ENCODE results near the gene TRPM3.

Gene TRPM3

DNA sequence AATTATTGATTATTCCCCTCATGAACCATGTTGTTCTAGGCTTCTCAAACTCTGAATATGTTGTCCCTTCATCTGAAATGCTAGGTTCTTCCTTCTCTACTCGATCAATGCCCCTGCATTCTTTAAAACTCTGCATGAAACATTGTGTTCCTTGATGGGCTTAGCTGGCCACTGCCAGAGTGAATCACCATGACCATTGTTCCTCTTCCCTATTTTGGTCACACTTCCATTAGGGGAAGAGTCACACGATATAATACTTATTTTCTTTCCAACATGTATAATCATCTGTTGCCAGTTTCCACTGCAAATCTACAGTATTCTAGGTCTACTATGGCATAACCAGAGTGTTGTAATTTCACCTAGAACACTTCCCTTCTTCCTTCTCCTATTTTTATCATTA lies 247.9 kb downstream of the TRPM3 start (continued):
- TF ChIP-seq ZNF112 (tag by site-specific recombination; IDR thresholded peaks at IDR 0.05) (no peak), ZNF600 (tag by site-specific recombination; IDR thresholded peaks at IDR 0.05) (no peak), TRIM28 (IDR thresholded peaks at IDR 0.05; ENCODE audit: borderline replicate concordance, low read length) (no peak), ZBTB1 (tag by site-specific recombination; IDR thresholded peaks at IDR 0.05) (no peak), ZNF629 (tag by site-specific recombination; IDR thresholded peaks at IDR 0.05) (no peak)

DNA sequence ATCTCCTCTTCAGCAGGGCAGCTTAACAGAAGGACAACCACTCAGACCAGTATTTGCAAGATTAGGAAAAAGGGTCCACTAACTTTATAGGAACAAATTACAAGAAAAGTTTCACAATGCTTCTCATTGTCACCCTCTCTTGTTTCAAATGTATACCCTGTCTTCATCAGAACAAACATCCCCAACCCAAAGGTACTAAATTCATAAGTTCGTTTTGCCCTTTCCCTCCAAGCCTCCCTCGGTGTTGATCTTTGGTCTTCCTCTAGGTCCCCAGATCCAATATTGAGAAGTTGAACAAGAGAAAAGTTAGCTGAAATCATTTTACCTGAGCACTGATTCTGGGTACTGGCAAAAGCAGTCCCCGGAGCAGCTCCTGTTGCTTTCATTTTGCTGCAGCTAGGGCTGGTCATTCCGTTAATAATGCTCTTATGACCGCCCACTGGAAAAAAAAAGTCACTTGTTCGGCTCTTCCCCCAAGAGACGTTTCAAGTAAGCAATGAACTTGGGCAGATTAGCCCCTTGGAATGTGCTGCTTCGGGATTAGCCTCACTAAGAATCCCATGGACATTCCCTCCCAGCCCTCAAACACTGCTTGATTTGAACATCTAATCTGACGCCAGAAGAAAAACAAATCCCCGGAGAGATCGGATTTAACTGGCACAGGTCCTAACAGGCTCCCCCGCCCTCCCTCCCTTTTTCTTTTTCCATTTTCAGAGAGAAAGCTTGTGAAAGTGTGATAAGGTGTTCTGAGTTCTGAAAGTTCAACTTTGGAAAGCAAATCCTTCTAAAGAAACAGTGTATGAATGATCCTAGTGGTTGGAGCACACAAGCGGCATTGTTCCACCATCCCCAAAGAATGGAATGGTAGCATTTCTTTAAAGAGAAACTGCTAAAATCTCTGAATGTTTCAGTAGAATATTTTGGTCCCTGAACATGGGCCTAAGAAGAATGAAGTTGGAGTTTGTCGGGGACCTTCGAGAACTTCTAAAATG lies 252.5 kb downstream of the TRPM3 start:
- Histone ChIP-seq H3K27ac (ENCODE audit: extremely low read depth, low read depth, low read length) (no peak overlapping the region; the same call in 1 of the 2 replicates), H3K4me3 (ENCODE audit: low read depth, low read length) (no peak overlapping the region), H3K4me1 (ENCODE audit: control insufficient read depth, insufficient read depth, low read length) (0 out of 2 replicates have a peak, but pooled peaks cover 2% of the 10 kb centered on the region), H3K36me3 (ENCODE audit: control insufficient read depth in 2 of 2, insufficient read depth in 1 of 2, low read length in 2 of 2) (no peaks in the 10 kb centered on the region), H3K9me3 (ENCODE audit: control insufficient read depth, insufficient read depth, low read depth, low read length) (no peaks in the 10 kb centered on the region)
- ChIA-PET CTCF (interaction anchor here (0.7 kb wide), 1 partner anchor 56 kb away, joined by 4 read pairs; no protein-coding TSS in a partner anchor), POLR2A (interaction anchor here (0.6 kb wide), 1 partner anchor 391 kb away, joined by 3 read pairs; no protein-coding TSS in a partner anchor)
- TF ChIP-seq ZNF335 (tag by site-specific recombination; conservative IDR thresholded peaks at IDR 0.05) (peak; percentile 31; the same call in 1 of the 2 replicates), ZNF341 (tag by site-specific recombination; IDR thresholded peaks at IDR 0.05; ENCODE audit: low read depth) (peak; percentile 64), FEZF1 (tag by site-specific recombination; IDR thresholded peaks at IDR 0.05) (peak; percentile 20; the same call in 1 of the 2 replicates), ZNF24 (tag by site-specific recombination; IDR thresholded peaks at IDR 0.05) (no peak), ZNF558 (tag by site-specific recombination; IDR thresholded peaks at IDR 0.05) (no peak), TRIM28 (IDR thresholded peaks at IDR 0.05; ENCODE audit: borderline replicate concordance, low read length) (peak; percentile 49; the same call in 1 of the 2 replicates), SCRT2 (tag by site-specific recombination; IDR thresholded peaks at IDR 0.05) (peak; percentile 63)
- TF ChIP-seq, protein P1, sequence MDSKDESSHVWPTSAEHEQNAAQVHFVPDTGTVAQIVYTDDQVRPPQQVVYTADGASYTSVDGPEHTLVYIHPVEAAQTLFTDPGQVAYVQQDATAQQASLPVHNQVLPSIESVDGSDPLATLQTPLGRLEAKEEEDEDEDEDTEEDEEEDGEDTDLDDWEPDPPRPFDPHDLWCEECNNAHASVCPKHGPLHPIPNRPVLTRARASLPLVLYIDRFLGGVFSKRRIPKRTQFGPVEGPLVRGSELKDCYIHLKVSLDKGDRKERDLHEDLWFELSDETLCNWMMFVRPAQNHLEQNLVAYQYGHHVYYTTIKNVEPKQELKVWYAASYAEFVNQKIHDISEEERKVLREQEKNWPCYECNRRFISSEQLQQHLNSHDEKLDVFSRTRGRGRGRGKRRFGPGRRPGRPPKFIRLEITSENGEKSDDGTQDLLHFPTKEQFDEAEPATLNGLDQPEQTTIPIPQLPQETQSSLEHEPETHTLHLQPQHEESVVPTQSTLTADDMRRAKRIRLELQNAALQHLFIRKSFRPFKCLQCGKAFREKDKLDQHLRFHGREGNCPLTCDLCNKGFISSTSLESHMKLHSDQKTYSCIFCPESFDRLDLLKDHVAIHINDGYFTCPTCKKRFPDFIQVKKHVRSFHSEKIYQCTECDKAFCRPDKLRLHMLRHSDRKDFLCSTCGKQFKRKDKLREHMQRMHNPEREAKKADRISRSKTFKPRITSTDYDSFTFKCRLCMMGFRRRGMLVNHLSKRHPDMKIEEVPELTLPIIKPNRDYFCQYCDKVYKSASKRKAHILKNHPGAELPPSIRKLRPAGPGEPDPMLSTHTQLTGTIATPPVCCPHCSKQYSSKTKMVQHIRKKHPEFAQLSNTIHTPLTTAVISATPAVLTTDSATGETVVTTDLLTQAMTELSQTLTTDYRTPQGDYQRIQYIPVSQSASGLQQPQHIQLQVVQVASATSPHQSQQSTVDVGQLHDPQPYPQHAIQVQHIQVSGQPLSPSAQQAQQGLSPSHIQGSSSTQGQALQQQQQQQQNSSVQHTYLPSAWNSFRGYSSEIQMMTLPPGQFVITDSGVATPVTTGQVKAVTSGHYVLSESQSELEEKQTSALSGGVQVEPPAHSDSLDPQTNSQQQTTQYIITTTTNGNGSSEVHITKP (tag by site-specific recombination; IDR thresholded peaks at IDR 0.05): 0 out of 2 replicates have a peak, but pooled peaks have one; percentile 14
- TF ChIP-seq, protein P2, sequence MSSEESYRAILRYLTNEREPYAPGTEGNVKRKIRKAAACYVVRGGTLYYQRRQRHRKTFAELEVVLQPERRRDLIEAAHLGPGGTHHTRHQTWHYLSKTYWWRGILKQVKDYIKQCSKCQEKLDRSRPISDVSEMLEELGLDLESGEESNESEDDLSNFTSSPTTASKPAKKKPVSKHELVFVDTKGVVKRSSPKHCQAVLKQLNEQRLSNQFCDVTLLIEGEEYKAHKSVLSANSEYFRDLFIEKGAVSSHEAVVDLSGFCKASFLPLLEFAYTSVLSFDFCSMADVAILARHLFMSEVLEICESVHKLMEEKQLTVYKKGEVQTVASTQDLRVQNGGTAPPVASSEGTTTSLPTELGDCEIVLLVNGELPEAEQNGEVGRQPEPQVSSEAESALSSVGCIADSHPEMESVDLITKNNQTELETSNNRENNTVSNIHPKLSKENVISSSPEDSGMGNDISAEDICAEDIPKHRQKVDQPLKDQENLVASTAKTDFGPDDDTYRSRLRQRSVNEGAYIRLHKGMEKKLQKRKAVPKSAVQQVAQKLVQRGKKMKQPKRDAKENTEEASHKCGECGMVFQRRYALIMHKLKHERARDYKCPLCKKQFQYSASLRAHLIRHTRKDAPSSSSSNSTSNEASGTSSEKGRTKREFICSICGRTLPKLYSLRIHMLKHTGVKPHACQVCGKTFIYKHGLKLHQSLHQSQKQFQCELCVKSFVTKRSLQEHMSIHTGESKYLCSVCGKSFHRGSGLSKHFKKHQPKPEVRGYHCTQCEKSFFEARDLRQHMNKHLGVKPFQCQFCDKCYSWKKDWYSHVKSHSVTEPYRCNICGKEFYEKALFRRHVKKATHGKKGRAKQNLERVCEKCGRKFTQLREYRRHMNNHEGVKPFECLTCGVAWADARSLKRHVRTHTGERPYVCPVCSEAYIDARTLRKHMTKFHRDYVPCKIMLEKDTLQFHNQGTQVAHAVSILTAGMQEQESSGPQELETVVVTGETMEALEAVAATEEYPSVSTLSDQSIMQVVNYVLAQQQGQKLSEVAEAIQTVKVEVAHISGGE (tag by site-specific recombination; conservative IDR thresholded peaks at IDR 0.05; ENCODE audit: low read depth): 0 out of 2 replicates have a peak, but pooled peaks have one; percentile 22

DNA sequence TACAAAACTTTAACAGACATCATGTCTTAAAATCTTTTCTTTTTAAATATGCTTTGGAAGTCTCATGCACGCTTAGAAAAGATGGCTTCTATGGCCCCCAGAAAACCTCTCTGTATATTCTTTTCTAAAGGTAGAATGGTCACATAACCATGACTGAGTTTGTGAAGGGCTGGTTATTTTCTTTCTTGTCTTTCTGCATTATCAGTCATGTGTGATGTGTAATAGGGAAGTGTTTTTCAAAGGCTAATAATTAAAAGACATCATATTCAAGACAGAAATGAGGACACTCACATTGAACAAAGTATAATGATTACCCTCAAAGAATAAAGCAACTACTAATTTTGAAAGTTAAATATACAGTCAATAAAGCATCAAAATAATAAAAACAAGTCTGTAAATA lies 253.4 kb downstream of the TRPM3 start:
- Histone ChIP-seq H3K4me3 (ENCODE audit: low read depth, low read length) (no peak overlapping the region), H3K27ac (ENCODE audit: extremely low read depth, low read depth, low read length) (no peak overlapping the region), H3K9me3 (ENCODE audit: control insufficient read depth, insufficient read depth, low read depth, low read length) (no peaks in the 10 kb centered on the region), H3K4me1 (ENCODE audit: control insufficient read depth, insufficient read depth, low read length) (0 out of 2 replicates have a peak, but pooled peaks cover 2% of the 10 kb centered on the region), H3K36me3 (ENCODE audit: control insufficient read depth in 2 of 2, insufficient read depth in 1 of 2, low read length in 2 of 2) (no peaks in the 10 kb centered on the region)
- ChIA-PET POLR2A (no interaction called here), CTCF (no interaction called here)
- TF ChIP-seq HOXD13 (CRISPR knock-in tag; IDR thresholded peaks at IDR 0.05; ENCODE audit: borderline replicate concordance) (no peak), ZNF571 (tag by site-specific recombination; IDR thresholded peaks at IDR 0.05) (no peak), SCRT2 (tag by site-specific recombination; IDR thresholded peaks at IDR 0.05) (no peak), KLF16 (tag by site-specific recombination; IDR thresholded peaks at IDR 0.05) (no peak), ZNF133 (tag by site-specific recombination; IDR thresholded peaks at IDR 0.05) (no peak), ZNF132 (tag by site-specific recombination; IDR thresholded peaks at IDR 0.05; ENCODE audit: borderline replicate concordance) (no peak), ZNF202 (tag by site-specific recombination; IDR thresholded peaks at IDR 0.05; ENCODE audit: borderline replicate concordance) (no peak)
- TF ChIP-seq, protein P3, sequence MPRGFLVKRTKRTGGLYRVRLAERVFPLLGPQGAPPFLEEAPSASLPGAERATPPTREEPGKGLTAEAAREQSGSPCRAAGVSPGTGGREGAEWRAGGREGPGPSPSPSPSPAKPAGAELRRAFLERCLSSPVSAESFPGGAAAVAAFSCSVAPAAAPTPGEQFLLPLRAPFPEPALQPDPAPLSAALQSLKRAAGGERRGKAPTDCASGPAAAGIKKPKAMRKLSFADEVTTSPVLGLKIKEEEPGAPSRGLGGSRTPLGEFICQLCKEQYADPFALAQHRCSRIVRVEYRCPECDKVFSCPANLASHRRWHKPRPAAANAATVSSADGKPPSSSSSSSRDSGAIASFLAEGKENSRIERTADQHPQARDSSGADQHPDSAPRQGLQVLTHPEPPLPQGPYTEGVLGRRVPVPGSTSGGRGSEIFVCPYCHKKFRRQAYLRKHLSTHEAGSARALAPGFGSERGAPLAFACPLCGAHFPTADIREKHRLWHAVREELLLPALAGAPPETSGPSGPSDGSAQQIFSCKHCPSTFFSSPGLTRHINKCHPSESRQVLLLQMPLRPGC (tag by site-specific recombination; IDR thresholded peaks at IDR 0.05): no peak
- TF ChIP-seq, protein P4, sequence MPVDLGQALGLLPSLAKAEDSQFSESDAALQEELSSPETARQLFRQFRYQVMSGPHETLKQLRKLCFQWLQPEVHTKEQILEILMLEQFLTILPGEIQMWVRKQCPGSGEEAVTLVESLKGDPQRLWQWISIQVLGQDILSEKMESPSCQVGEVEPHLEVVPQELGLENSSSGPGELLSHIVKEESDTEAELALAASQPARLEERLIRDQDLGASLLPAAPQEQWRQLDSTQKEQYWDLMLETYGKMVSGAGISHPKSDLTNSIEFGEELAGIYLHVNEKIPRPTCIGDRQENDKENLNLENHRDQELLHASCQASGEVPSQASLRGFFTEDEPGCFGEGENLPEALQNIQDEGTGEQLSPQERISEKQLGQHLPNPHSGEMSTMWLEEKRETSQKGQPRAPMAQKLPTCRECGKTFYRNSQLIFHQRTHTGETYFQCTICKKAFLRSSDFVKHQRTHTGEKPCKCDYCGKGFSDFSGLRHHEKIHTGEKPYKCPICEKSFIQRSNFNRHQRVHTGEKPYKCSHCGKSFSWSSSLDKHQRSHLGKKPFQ (tag by site-specific recombination; IDR thresholded peaks at IDR 0.05): no peak
